Measurements from ENCODE around the gene AHDC1.

AHDC1 gene

DNA sequence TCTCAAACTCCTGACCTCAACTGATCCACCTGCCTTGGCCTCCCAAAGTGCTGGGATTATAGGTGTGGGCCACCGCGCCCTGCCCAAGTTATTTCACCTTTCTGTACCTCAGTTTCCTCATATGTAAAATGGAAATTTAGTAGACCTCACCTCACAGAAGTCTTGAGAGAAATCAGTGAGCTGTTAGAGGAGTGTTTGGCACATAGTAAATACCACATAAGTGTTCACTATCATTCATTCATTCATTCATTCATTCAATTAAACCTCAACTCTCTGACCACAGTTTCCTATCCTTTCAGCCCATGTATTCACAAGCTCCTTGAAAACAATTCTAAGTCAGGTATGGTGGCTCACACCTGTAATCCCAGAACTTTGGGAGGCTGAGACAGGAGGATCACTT, 34.9 kb upstream of the AHDC1 start:
- DNase-seq (ENCODE audit: low spot score) = no peak
- TF ChIP-seq, protein P1, sequence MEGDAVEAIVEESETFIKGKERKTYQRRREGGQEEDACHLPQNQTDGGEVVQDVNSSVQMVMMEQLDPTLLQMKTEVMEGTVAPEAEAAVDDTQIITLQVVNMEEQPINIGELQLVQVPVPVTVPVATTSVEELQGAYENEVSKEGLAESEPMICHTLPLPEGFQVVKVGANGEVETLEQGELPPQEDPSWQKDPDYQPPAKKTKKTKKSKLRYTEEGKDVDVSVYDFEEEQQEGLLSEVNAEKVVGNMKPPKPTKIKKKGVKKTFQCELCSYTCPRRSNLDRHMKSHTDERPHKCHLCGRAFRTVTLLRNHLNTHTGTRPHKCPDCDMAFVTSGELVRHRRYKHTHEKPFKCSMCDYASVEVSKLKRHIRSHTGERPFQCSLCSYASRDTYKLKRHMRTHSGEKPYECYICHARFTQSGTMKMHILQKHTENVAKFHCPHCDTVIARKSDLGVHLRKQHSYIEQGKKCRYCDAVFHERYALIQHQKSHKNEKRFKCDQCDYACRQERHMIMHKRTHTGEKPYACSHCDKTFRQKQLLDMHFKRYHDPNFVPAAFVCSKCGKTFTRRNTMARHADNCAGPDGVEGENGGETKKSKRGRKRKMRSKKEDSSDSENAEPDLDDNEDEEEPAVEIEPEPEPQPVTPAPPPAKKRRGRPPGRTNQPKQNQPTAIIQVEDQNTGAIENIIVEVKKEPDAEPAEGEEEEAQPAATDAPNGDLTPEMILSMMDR (IDR thresholded peaks at IDR 0.05; ENCODE audit: extremely low read depth, missing control alignments) = no peak

DNA sequence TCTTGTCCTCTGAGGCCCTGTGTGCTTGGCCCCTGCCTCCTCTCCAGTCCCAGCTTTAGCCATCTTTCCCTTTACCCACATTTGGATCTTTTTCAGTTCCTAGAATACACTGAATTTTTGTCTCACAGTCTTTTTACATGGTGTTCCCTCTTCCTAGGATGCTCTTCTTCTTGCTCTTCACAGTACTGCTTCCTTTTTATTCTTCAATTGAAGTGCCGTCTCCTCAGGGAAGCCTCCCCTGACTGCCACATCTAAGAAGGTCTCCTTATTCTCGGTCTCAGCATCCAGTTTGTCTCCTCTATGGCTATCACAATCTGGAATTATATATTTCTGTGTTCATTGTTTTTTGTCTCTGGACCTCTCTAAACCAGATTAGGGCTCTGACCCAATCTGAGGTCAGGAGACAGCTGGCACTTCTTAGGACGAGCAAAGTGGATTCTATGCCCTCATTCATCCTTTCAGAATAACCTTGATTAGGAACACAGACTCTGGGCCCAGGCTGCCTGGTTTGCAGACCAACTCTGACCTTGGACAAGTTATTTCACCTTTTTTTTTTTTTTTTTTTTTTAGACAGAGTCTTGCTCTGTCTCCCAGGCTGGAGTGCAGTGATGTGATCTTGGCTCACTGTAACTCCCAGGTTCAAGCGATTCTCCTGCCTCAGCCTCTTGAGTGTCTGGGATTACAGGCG, 34.2 kb upstream of the AHDC1 start:
- no peak for DNase-seq (ENCODE audit: low spot score)
- TF ChIP-seq, protein P1 (IDR thresholded peaks at IDR 0.05; ENCODE audit: extremely low read depth, missing control alignments) = no peak

DNA sequence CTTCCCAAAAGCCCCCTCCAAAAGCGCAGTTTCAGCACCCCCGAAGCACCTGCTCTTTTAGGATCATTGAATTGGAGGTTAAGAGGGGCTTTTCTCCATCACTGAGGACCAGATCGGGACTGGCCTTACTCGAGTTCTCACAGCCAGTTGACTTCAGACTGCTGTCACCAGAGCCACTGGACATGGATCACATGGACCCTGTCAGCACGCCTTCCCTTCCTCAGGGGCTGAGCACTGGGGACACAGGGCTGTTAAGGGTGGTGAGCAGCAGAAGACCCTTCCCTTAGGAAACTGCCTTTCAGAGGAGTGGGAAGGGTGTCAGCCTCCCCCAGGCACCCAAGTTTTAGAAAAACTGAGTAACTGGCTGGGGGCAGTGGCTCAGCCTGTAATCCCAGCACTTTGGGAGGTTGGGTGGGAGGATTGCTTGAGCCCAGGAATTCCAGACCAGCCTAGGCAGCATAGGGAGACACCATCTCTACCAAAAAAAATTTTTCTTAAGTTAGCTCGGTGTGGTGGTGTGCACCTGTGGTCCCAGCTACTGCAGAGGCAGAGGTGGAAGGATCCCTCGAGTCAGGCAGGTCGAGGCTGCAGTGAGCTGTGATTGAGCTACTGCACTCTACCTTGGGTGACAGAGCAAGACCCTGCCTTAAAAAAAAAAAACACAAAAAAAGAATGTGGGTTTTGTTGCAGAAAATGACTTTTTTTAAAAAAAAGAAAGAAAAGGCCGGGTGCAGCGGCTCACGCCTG, 31.6 kb upstream of the AHDC1 start:
- TF ChIP-seq, protein P1 (IDR thresholded peaks at IDR 0.05; ENCODE audit: extremely low read depth, missing control alignments) = no peak
- no peak for DNase-seq (ENCODE audit: low spot score)

DNA sequence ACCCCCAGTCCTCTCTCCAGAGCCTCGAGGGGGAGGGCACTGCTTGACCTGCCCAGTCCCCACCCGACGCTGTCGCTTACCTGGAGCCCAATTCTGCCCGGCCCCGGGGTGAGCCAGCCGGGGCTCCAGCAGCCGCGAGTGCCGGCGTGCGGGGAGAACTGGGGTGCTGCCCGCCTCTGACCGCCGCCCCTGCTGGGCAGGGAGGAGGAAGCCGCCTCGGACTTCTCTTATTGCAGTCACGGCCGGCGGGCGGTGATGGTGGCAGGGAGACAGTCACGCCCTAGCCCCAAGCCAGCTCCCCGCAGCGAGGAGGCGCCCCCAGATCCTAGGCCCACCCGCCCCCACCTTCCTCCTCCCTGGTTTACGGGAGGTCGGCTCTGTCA, 31.0 kb upstream of the AHDC1 start, which contains the start of gene FGR:
Gene FGR (minus strand): TSS at position 201 of the 383 bp plus-strand sequence. CDS start 11,269 bp downstream, outside the sequence.
- TF ChIP-seq, protein P1 (IDR thresholded peaks at IDR 0.05; ENCODE audit: extremely low read depth, missing control alignments) = no peak
- DNase-seq (ENCODE audit: low spot score) = no peak

DNA sequence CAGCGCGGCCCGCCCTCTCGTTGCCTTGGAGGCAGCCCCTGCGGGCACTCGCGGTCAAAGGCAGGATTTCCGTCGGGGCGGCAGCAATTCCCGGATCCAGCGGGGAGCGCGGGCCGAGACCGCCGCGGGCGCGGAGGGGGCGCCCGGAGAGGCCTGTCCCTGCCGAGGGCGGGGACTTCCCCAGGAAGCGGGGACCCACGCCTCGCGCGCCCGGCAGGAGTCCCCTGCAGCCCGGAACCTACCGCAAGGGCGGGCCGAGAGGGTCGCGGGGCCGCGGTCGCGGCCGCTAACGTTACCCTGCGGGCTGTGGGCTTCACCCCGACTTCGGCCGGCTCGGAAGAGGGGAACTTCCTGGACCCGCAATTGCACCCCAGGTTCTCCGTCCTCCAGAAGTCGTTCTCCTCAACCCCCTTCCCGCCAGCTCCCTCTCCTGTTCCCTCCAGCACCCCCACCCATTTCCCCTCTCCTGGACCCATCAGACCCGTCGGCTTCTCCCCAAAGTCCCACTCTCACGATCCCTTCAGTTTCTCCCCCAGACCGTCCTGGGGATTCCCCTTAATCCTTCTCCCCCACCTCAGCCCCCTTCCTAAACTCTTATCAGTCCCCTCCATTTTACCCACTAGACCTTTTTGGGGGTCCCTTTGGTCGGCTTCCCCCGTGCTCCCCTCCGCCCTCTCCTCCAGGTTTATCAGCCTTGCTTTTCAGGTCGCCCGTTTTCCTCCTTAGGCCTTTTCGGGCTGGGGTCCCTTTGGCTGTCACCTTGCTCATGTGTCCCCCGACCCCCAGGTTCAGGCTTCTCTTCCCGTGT, 30.4 kb upstream of the AHDC1 start:
- DNase-seq (ENCODE audit: low spot score) = peak; percentile 63
- TF ChIP-seq, protein P1 (IDR thresholded peaks at IDR 0.05; ENCODE audit: extremely low read depth, missing control alignments) = no peak

DNA sequence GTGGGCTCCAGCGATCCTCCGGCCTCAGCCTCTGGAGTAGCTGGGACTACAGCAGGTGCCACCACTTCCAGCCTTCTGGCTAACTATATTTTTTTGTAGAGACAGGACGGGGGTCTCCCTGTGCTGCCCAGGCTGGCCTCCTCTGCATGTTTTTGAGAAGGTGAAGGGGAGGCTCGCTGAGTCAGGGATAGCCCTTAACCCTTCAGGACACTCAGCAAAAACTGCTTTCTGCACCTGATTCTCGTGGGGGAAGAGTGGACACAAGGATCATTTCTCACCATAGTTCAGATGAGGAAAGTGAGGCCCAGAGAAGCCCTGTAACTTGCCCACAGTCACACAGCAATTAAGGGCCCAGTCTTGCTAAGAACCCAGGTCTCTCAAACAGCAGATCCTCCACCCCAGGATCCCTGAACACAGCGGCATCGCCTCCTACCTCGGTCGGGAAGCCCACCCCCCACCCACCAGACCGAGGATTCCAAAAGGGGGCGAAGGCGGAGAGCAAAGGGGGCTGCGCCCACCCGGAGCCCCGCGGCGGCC, 29.8 kb upstream of the AHDC1 start:
- no peak for DNase-seq (ENCODE audit: low spot score)
- TF ChIP-seq, protein P1 (IDR thresholded peaks at IDR 0.05; ENCODE audit: extremely low read depth, missing control alignments) = no peak

Measured in GM20000 (cell line).